ENCODE results near the gene RNF32.
"Not testable (repeated sequence)": the region's sequence is repeated elsewhere in the genome, so short reads cannot be mapped to it uniquely, and the experiment has no call there.

RNF32 gene

DNA sequence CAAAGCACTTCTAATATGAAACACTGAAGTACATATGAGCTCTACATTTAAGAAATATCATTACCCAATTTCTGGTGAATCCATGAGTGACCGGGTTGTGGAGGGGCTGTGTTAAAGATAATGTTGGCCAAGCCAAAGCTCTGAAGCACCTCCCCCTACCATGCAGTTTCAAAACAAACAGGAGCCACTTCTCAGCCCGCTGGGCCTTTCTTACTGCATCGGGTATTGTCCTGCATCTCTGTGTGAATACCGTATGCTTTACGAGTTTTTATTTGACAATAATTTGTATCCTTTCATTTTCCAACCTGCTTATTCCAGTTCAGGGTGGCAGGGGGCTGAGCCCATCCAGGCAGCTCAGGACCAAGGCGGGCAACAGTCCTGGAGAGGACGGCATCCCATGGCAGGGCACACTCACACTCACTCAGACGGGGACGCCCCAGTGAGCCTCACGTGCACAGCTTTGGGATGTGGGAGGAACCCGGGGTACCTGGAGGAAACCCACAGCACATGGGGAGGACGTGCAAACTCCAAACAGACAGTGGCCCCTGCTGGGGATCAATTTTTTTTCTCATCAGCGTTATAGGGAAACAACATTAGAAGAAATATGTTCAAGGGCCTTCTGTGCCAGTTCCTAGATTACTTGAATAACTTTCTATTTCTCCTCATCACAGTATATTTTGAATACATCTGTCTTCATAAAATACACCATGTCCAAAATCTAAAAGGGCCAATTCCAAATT lies 1.9 kb downstream of the RNF32 start:
- DNase-seq (ENCODE audit: low read depth), result no peak

DNA sequence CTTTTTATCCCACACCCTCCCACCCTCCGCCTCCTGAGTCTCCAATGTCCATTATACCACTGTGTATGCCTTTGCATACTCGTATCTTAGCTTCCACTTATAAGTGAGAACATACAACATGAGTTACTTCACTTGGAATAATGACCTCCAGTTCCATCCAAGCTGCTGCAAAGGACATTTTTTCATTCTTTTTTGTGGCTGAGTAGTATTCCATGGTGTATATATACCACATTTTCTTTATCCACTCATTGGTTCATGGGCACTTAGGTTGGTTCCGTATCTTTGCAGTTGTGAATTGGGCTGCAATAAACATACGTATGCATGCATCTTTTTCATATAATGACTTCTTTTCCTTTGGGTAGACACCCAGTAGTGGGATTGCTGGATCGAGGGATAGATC lies 6.8 kb downstream of the RNF32 start:
- not testable (repeated sequence) for DNase-seq (ENCODE audit: low read depth)

DNA sequence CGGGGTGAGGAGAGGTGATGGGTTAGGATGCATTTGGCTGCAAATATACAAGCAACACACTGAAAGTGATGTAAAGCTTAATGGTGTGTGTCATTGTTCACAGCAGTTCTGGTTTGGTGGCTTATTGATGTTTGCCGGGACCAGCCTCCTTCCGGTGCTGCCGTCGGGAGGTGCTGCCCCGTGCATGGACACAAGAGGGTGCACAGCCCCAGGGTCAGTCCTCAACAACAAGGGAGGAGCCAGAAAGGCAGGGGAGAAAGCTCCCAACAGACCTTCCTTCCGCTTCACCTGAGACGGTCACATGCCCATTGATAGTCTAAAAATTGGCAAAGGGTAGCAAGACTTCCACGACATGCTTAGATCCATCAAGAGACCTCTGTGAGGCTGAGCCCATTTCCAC lies 9.5 kb downstream of the RNF32 start:
- DNase-seq (ENCODE audit: low read depth), result no peak

DNA sequence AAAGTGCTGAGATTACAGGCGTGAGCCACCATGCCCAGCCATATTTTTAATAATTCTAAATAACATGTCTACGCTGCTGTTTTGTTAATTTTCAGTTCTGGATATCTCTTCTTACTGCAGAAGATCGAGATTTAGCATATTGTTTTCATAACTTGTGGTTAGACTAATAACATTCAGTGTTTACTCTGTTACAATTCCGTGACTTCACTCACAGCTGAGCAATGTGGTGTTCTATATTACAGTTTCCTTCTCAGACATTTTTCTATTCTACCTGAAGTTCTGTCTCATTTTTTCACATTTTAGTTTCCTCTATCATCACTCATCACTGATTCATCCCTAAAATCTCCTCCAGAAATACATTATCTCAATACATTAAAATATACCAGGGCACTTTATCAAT lies 10.9 kb downstream of the RNF32 start:
- DNase-seq (ENCODE audit: low read depth), result no peak

DNA sequence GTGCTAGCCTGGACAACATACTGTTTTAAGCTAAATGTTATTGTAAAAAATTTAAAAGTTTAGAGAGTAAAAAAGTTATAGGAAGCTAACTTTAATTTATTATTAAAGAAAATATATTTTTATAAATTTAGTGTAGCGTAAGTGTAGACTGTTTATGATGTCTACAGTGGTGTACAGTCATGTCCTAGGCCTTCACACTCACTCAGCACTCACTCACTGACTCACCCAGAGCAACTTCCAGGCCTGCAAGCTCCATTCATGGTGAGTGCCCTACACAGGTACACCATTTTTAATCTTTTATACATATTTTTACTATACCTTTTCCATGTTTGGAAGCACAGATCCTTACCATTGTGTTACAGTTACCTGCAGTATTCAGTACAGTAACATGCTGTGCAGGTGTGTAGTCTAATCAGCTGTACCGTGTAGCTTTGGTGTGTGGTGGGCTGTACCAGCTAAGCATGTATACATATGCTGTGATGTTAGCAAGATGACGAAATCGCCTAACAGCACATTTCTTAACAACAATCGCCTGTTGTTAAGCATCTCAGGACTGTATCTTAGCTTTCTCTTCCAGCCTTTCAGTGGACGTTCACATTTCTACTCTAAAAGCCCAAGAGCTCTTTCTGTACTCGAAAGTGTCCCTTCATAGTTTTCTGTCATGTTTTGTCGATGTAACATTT lies 12.5 kb downstream of the RNF32 start:
- DNase-seq (ENCODE audit: low read depth), result no peak

DNA sequence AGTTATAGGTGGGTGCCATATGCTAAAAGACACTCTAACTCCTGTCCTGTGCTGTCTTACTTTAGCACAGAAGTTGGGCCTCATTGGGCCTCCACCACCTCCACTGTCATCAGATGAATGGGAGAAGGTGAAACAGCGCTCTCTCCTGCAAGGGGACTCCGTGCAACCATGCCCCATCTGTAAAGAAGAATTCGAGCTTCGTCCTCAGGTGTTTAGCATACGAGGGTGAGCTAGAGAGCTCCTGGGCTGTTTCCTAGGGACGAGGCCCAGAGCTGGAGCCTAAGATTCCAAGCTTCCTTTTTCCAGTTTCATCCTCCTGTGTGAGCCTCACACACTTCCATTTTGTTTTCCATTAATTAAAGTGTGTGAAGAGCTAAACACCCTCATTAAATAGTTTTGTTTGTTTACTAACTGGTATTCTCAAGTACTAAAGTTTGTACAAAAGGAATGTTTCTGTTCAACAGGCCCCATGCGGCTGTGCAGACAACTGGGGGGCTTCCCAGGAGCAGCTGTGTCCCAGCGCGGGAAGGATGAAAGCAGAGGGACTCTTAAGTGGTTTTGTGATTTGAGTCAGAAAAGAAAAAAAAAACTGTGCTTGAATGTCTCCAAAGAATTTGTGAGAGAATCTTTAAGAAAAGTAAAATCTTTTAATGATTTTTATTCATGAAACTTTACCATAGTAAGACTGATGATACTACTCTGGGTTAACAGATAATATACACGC lies 14.1 kb downstream of the RNF32 start:
- no peak for DNase-seq (ENCODE audit: low read depth)

DNA sequence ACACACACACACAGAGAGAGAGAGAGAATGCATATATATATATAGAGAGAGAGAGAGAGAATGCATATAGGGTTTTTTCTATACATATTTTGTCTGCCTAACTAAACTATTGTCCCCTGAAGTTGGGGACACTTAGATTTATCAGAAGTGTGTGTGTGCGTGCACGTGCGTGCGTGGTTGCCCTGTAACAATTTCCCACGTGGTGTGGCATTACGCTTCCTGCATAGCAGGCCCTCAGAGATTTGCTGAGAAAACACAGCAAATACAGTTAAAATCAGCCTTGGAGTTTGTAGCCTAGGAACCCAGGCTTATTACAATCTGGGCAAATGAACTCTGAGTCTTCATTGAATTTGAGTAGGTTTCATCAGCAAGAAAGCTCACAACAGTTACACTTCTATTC lies 14.7 kb downstream of the RNF32 start:
- no peak for DNase-seq (ENCODE audit: low read depth)

DNA sequence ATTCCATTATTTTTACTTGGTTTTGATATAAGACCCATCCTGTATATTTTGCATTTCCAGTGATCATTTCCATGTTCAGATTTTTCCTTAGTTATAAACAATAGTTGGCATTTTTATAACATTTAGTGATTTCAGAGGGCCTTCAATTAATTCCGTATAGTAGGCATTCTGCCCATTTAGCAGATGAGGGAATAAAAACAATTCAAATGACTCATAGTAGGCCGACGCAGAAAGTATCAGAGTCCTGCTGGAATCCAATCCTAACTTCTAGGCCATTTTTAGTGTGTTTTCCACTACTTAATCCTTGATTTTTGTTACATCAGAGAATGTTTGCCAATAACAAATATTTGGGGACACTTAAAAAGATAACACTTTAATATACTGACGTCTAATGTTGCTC lies 15.4 kb downstream of the RNF32 start:
- DNase-seq (ENCODE audit: low read depth), result no peak

DNA sequence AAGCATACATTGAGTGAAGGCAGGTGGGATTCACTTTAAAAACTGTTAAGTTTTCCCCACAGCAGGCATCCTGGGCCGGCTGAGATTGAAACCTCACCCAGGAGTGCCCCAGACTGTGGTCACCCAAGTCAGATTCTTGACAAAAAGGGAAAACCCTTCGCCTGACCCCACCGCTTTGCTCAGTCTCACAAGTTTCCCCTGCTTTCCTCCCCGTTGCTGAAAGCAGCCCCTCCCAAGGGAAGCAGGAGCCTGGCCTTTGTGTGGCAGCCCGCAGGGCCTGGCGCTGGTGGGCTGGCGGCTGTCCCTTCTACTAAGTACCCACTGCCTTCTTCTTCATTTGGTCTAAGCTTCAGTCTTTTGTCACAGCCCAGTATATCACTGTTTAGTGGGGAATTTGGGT lies 16.0 kb downstream of the RNF32 start:
- no peak for DNase-seq (ENCODE audit: low read depth)

DNA sequence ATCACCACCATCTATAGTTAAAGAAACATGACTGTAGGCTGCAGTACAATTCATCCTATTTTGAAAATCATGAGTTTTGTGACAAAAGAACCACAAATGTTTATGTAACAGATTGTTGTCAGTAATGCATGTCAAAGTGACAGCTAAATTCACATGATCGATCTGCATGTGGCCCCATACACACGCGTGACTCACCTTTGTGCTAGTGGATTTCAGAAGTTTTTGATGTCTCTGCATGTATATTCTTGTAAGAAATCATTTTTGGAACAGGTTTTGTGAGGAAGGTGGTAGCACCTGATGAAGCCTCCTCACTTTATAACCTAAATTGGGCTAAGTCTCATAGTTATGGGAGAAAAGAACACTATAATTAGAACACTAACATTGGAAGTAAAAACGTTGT lies 17.1 kb downstream of the RNF32 start:
- DNase-seq (ENCODE audit: low read depth), result no peak

DNA sequence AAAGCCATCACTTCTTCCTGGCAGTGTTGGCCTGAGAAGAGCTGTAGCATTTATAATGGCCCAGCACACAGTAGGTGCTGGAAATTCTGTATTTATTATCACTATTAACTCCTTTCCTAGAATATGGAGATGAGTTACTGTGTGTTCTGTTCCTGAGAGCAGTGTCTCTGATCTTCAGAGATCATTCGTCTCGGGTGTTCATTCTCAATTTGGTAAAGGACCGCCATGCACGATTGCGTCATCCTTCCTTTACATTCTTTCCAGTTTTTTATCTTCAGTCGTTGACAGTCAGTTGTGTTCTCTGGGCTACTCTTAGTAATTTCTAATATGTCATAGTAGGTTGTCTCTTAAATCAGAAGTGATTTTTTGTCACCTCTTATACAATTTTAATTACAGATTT lies 18.6 kb downstream of the RNF32 start:
- DNase-seq (ENCODE audit: low read depth), result no peak

DNA sequence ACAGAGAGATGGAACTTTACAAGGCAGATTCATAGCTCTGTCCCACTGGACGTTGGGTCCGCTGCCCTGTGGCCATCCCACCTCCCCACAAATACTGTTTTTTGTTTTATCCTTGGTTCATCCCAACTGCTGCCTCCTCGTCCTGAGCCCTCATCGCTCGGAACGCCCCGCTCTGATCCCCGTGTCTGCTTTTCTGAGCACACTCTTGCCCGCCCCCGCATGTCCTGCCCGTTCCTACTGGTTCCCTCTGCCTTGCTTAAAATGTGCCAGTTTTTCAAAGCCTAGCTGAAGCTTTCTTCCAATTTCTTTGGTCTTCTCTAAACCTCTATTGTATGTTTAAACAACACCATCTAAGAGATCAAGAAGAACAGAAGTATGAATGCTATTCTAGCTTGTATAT lies 19.4 kb downstream of the RNF32 start:
- DNase-seq (ENCODE audit: low read depth), result no peak

DNA sequence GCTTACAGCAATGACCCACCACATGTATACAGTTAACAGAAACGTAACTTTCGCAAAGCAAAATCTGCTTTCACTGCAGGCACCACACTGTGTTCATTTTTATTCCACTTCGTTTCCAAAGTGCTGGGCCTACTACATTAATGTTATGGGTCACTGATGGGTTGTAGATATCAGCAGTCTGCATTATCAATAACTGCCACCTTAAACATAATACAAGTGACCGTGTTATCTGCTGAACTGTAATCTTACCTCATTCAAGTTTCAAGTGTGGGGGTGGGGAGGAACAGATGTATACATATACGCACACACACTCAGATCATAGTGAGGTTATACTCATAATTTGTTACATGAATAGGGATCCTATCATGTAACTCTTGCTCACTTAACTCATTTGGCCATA lies 21.1 kb downstream of the RNF32 start:
- no peak for DNase-seq (ENCODE audit: low read depth)

DNA sequence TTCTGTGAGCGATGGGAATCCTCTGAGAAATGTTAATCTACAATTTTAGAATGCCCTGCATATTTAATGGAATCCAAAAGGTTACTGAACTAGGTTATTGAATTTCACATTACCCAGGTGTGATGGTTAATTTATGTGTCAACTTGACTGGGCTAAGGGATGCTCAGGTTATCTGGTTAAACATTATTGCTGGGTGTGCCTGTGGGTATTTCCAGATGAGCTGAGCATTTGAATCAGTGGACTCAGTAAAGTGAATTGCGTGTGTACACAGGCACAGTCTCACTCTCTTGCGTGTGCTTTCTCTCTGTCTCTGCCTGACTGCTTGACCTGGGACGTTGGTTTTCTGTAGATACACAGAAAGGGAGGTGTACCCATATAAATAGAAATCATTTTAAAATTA lies 21.7 kb downstream of the RNF32 start:
- no peak for DNase-seq (ENCODE audit: low read depth)

DNA sequence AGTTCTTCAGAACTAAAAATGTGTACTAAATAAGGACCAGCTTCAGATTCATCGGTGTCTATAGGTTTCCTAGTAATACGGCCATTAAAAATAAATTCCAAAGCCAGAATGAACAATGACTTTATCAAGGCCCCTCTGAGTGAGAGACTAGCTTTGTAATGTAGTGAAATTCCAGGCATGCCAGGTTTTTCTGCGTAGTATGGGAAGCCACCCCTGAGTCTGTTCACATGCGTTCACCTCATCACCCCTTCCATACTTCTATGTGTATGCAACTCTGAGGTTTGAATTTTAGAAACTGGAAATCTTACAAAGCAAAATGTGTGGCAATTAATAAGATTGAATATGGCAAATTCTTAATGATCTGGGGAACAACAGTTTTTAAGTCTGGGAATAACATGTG lies 24.5 kb downstream of the RNF32 start:
- DNase-seq (ENCODE audit: low read depth), result no peak

DNA sequence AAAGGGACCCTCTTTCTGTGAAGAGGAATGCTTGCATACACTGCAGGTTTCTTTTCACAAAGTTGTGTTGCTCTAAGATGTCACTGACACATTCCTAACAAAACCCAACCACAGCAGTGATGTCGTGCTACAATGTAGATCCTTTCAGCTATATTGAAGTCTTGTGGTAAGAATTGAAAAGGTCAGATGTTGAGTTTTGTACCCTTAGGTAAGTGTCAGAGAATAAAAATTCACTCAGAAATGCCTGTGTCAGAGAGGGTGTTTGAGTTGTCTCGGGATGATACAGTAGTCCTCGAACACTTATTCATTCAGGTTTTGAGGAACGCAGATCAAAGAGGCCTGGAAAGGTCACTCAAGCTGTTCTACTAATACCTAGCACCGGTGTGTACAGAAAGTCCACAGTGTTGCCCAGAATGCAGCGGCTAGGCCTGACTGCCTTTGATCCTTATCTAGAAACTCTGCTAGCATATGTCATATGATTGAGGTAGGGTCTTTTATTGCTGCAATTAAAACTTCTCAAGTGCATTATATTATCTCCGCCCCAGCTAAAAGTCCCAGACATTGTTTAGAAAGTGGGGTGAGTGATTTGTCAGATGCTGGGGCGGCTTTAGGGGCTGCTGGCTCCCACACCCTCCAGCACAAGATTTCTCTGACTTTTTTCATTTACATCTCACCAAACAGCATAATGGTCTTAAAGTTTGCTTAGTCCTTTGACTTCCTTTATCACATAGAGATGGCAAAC lies 26.0 kb downstream of the RNF32 start:
- DNase-seq (ENCODE audit: low read depth), result no peak

DNA sequence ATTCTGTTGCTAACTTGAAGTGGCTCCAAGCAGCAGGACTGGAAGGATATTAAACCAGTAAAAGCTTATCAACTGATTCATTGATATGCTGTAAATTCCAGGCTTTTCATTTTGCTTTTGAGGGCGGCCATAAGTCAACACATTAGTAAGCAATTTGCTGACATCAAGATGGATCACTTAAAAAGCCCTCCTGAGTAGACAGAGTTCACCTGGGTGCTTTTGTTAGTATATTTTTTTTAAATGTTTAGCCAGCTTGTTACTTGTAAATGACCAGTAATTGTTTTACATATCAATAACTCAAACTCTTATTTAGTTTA lies 26.5 kb downstream of the RNF32 start:
- no peak for DNase-seq (ENCODE audit: low read depth)

DNA sequence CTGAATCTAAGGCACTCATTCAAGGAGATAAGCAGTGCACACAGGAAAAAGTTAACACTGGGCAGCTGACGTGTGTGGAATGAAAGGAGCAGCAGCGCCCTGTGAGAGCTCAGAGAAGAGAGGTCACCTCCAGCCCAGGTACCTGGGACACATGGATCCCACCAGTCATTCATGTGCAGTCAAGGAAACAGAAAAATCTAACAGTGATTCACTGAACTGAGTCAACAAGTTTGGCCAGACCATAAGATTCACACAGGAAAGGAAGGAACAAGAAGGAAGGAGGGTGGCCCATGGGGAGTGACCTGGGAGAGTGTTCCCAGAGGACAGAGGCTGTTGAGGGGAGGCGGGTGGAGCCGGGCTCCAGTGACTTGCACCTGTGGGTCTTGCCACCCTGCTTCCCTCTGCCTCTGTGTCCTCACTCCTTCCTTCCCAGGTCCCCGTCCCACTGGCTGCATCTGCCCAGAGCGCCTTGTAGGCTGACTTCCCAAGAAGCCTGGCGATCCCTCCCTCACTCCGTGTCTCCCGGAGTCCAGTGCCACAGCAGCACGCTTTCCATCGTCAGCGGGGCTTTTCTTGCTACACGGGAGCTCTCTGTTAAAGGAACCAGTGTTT lies 27.7 kb downstream of the RNF32 start:
- no peak for DNase-seq (ENCODE audit: low read depth)

DNA sequence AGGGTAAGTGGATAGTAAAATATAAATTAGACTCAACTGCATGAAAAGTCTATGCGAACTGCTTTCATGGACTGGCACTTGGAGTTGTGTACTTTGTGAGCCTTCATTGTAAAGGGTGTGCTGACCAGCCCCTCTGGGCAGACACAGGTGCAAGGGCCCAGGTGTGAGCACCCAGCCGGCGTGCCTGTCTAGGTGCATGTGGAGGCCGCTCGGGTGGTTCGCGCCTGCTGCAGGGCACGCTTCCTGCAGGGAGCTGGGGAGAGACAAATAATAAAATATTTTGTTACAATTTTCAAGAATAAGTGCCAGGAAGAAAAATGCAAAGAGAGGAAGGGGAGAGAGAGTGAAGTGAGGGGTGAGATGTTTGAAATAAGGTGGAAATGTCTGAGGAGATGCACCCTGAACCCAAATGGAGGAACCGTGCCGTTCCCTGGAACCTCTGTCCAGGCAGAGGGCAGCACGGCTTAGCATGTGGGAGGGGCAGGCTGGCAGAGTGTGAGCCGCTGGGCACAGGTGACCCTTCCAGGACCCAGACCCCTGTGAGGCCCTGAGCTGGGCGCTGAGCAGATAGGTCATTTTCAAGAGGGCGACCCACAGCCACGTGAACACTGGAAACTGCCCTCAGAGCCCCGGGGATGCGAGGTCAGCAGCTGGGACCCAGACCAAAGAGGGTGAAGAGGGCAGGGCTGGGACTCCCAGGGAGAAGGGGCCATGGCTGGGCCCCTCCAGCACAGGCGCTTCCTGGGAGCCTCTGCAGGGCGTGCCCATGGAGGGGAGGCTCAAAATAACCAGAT lies 28.7 kb downstream of the RNF32 start:
- DNase-seq (ENCODE audit: low read depth), result no peak

DNA sequence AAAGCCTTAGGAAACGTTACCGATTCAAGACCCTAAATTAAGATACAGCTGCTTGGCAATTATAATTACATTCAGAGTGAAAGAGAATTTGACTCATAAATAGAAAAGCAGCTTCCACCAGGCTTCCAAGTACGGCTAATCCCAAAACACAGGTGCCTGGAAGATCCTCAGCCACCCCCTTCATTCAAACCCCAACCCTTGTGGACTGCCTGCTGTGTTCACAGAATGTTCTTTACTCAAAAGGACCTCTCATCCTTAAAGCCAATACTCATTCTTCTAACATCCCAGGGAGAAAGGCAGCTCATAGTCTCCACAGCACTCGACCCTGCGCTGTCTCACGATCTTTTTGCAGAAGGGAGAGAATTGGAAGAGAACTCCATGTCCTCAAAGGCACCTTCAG lies 32.9 kb downstream of the RNF32 start:
- DNase-seq (ENCODE audit: low read depth), result no peak

DNA sequence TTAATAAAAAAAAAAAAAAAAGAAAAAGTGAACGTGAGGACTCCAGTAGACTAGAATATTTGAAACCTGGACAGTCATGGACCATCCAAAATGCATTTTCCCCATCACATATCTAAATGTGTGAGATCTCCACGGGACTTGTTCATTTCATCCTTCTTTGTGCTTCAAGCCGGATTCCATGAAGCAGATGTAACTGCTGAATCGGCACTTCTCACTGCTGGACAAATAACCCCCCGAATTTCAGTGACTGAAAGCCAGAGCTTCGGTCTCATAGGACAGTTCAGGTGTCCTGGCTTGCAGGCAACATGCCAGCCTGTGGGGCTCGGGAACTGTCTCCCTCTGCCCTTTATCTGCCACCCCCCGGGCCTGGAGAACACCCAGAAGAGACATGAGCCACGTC lies 33.3 kb downstream of the RNF32 start:
- DNase-seq (ENCODE audit: low read depth), result no peak

DNA sequence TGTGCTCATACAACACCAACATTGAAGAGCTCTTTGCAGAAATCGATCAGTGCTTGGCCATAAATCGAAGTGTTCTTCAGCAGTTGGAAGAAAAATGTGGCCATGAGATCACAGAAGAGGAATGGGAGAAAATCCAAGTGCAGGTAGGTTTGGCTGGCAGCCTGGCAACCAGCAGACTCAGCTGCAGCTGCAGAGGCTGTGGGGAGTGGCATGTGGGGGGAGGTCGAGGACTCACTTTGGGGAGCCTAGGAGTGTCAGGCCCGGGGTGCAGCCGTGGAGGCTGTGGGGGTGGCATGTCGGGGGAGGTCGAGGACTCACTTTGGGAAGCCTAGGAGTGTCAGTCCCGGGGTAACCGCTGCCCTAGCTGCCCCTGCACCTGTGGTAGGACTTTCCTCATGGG lies 35.1 kb downstream of the RNF32 start:
- no peak for DNase-seq (ENCODE audit: low read depth)

Data from activated T-helper 1 cell treated with Interleukin-2 at 50 U/mL for 16 hours (primary cell).